Type B pancreatic cell (in vitro differentiated cells): ENCODE data around the gene RAPGEF4. TPM values are rescaled to one million over a fixed set of nuclear protein-coding genes. Genes with fewer than 3 reads are reported as not detected.

Source experiments
- DNase-seq: peaks from one replicate; pipeline ENCODE4 v3.0.0; 2021; ENCODE audit warnings: mixed read lengths; ENCODE audit not compliant: unreplicated experiment; ENCODE audit errors: extremely low spot score
- H3K27ac Mint-ChIP-seq: 2 replicates; pipeline ENCODE4 v1.8.0; 2021; ENCODE audit warnings: mild to moderate bottlenecking, mixed read lengths
- H3K27me3 Mint-ChIP-seq: 2 replicates; pipeline ENCODE4 v1.8.0; 2021; ENCODE audit warnings: mixed read lengths
- H3K36me3 Mint-ChIP-seq: 2 replicates; pipeline ENCODE4 v1.8.0; 2021; ENCODE audit warnings: mixed read lengths
- H3K4me1 Mint-ChIP-seq: one replicate; pipeline ENCODE4 v1.8.0; 2021; ENCODE audit warnings: mixed read lengths; ENCODE audit not compliant: unreplicated experiment
- H3K4me3 Mint-ChIP-seq: 2 replicates; pipeline ENCODE4 v1.8.0; 2021; ENCODE audit warnings: mild to moderate bottlenecking, mixed read lengths
- H3K9me3 Mint-ChIP-seq: 2 replicates; pipeline ENCODE4 v1.8.0; 2021; ENCODE audit warnings: mixed read lengths
- total RNA-seq: library from RNA; stranded (reverse); gene quantifications from 2 replicates; pipeline ENCODE4 v1.2.1, GENCODE V29; 2021; ENCODE audit warnings: low replicate concordance
- TF ChIP-seq, protein P1 (sequence below): fragments of 200-600 bp; sonication (generic); conservative IDR thresholded peaks from 2 replicates; pipeline ENCODE4 v1.5.0; 2021; ENCODE audit warnings: antibody characterized with exemption, mild to moderate bottlenecking

RAPGEF4 gene
- total RNA-seq, 1 donor from 2014 or later, result 4.3 TPM

DNA sequence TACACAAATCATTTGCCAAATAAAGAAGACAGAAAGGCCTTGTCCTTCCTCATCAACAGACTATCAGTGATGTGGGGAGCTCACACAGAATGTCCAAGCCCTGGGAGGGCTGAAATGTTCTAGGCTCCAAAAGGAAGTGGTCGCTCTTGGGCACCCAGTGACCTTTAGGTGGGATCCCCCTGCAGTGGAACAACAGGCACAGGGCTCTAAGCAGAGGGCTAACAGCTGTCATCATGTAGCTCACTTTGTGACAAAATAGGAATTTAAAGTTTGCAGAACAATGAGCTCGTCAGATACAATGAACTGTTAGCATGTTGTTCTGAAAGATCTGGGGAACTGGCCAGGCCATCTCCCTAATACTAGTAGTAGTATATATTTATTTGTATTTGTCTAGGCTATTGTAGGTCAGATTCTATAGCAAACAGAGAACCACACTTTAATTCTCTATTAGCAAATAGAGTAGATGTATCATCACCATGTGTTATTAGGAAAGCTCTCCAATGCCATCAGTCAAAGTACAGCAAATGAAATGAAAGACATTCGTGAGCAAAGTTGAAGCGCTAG is 188.5 kb downstream of the RAPGEF4 start:
- no peaks in the 10 kb centered on the region for H3K9me3 Mint-ChIP-seq
- TF ChIP-seq, protein P1, sequence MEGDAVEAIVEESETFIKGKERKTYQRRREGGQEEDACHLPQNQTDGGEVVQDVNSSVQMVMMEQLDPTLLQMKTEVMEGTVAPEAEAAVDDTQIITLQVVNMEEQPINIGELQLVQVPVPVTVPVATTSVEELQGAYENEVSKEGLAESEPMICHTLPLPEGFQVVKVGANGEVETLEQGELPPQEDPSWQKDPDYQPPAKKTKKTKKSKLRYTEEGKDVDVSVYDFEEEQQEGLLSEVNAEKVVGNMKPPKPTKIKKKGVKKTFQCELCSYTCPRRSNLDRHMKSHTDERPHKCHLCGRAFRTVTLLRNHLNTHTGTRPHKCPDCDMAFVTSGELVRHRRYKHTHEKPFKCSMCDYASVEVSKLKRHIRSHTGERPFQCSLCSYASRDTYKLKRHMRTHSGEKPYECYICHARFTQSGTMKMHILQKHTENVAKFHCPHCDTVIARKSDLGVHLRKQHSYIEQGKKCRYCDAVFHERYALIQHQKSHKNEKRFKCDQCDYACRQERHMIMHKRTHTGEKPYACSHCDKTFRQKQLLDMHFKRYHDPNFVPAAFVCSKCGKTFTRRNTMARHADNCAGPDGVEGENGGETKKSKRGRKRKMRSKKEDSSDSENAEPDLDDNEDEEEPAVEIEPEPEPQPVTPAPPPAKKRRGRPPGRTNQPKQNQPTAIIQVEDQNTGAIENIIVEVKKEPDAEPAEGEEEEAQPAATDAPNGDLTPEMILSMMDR, result no peak
- no peaks in the 10 kb centered on the region for H3K36me3 Mint-ChIP-seq

DNA sequence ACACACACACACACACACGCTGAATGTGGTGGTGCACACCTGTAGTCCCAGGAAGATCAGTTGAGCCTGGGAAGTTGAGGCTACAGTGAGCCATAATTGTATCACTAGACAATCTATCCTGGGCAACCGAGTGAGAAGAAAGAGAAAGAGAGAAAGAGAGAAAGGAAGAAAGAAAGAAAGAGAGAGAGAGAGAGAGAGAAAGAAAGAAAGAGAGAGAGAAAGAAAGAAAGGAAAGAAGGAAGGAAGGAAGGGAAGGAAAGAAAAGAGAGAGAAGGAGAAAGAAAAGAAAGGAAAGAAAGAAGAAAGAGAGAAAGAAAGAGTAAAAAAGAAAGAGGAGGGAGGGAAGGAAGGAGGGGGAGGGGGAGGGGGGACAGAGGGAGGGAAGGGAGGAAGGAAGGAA is 190.0 kb downstream of the RAPGEF4 start:
- H3K4me3 Mint-ChIP-seq, result no peak overlapping the region
- no peaks in the 10 kb centered on the region for H3K9me3 Mint-ChIP-seq
- TF ChIP-seq, protein P1, result no peak
- H3K4me1 Mint-ChIP-seq, result peaks cover 25% of the 10 kb centered on the region
- no peak overlapping the region for H3K27ac Mint-ChIP-seq
- H3K36me3 Mint-ChIP-seq, result no peaks in the 10 kb centered on the region
- H3K27me3 Mint-ChIP-seq, result no peaks in the 10 kb centered on the region
- DNase-seq, result no peak

More for the DNA sequence above, 188.5 kb downstream of the RAPGEF4 start:
- Mint-ChIP-seq H3K27ac (no peak overlapping the region), H3K27me3 (no peaks in the 10 kb centered on the region), H3K4me3 (no peak overlapping the region), H3K4me1 (peaks cover 28% of the 10 kb centered on the region)
- DNase-seq, result no peak

DNA sequence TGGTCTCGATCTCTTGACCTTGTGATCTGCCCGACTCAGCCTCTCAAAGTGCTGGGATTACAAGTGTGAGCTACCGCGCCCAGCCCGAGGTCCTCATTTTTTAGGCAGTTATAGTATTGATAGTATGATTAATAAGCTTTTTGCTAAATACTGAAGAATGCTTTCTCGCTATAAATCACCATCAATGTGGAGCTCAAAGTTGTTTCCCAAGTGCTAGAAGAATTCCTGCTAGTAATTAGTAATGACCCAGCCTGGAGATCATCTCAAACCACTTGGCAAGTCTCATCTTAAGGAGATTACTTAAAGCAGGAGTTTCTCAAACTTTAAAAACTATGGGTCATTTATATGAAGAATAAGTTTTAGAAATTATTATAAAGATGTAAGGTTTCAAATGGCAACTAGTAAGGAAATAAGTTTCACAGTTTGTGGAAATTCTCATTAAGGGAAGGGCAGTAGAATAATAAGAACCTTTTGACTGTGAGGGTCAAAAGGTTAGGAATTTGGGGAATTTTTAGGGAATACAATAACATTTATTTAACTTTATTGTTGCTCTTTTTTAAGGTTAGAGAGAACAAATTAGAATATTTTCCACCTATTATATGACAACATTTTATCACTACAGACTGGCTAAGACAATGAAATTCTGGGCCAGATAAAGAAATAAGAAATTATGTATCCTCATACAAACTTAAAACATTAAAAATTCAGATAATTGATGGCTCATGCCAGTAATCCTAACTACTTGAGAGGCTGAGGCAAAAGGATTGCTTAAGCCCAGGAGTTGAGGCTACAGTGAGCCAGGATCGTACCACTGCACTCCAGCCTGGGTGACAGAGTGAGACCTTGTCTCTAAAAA is 191.4 kb downstream of the RAPGEF4 start:
- peaks cover 19% of the 10 kb centered on the region for H3K4me1 Mint-ChIP-seq
- H3K27me3 Mint-ChIP-seq, result no peaks in the 10 kb centered on the region
- H3K36me3 Mint-ChIP-seq, result no peaks in the 10 kb centered on the region
- H3K27ac Mint-ChIP-seq, result no peak overlapping the region
- TF ChIP-seq, protein P1, result no peak
- H3K4me3 Mint-ChIP-seq, result no peak overlapping the region
- H3K9me3 Mint-ChIP-seq, result no peaks in the 10 kb centered on the region
- no peak for DNase-seq

DNA sequence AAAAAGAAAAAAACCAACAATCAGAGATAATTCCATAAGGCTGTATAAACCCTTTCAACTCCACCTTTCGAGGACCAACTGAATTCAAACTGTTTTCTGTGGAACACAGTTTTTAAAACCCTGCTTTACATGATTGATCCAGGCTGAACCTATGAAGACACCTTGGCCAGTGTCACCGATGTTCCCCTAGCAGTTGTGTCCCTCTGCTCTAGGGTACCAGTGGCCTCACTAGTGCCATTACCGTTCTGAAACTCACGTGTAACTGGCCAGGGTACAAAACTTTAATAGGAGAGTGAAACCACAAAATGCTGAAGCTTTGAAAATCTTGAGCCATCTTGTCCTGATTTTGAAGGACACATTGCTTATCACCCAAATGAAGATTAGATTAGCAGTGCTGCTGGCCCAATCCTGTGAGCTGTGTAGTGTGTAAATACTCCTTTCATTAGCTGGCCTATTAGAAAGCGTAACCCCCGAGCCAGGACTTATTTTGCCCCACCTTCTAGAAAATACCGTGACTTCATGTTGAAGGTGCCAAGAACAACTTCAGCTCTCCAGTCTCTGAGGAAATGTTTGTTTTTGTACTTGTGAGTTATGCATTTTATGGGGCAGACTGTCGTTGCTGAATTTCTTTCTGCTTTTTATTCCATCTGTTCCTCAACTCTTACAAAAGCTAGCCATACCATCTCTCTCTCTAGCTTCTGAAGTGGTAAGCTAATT is 192.2 kb downstream of the RAPGEF4 start:
- Mint-ChIP-seq H3K4me1 (peaks cover 13% of the 10 kb centered on the region), H3K27me3 (no peaks in the 10 kb centered on the region), H3K36me3 (no peaks in the 10 kb centered on the region), H3K27ac (no peak overlapping the region), H3K4me3 (no peak overlapping the region), H3K9me3 (no peaks in the 10 kb centered on the region)
- DNase-seq, result no peak
- TF ChIP-seq, protein P1, result no peak

DNA sequence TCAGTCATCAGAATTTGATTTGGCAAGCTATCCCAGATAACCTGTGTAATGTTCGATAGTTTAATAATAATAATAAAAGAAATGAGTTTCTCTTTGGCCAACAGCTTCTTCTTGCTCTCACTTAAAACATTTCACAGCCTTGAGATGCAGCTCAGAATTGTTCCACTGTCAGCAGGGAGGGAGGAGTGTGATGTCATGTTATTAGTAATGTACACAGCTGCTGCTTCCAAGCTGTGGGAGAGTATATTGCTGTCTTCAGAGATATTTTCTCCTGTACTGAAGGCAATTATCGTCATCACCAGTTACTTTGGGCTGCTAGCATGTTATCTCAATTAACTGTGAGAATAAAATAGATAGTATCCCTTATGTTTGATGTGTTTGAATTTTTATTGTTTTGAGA is 193.1 kb downstream of the RAPGEF4 start:
- H3K27ac Mint-ChIP-seq, result no peak overlapping the region
- DNase-seq, result no peak
- peaks cover 13% of the 10 kb centered on the region for H3K4me1 Mint-ChIP-seq

More for the DNA sequence above, 193.1 kb downstream of the RAPGEF4 start:
- H3K27me3 Mint-ChIP-seq, result no peaks in the 10 kb centered on the region
- H3K9me3 Mint-ChIP-seq, result no peaks in the 10 kb centered on the region
- H3K36me3 Mint-ChIP-seq, result no peaks in the 10 kb centered on the region
- TF ChIP-seq, protein P1, result no peak
- H3K4me3 Mint-ChIP-seq, result no peak overlapping the region
